Astrocyte of the cerebellum (primary cell): Measurements from ENCODE around the gene DYTN.
A peak's percentile ranks its signal among the peaks of the same experiment; 100 is the strongest.

ENCODE experiments used
- DNase-seq: peaks from one replicate; pipeline ENCODE4 v3.0.0-alpha.2; 2011; ENCODE audit warnings: low read depth
- H3K4me3 ChIP-seq: 2 replicates; pipeline ENCODE4 v1.5.1; 2011; ENCODE audit warnings: mild to moderate bottlenecking, low read depth, low read length, moderate library complexity
- CTCF ChIP-seq: IDR thresholded peaks from 2 replicates; pipeline ENCODE4 v1.5.1; 2012; ENCODE audit warnings: low read length, low read depth, moderate library complexity, mild to moderate bottlenecking; ENCODE audit errors: missing control alignments
- in situ Hi-C: cut with HindIII; loops from 2 replicates; pipeline ENCODE4 v1.10.0; 2017; ENCODE audit warnings: low sequenced_read_pairs

DYTN gene

GRCh38 chr2:206642075-206643025 is 75.8 kb downstream of the DYTN start, which contains the start of gene FAM237A:
Gene FAM237A, plus strand, starts transcription at chr2:206642487. Its CDS starts 1,750 bp downstream, at chr2:206644237.
- in situ Hi-C loops: no loop called here
- peak; percentile 68 for DNase-seq
- no peak within 1 kb of the TSS for H3K4me3 ChIP-seq
- TF ChIP-seq CTCF: no peak

- in situ Hi-C loops: no loop called here
- no peak overlapping the region for H3K4me3 ChIP-seq
- DNase-seq: no peak
- no peak for TF ChIP-seq CTCF
Measured at GRCh38 chr2:206641226-206641625, 77.0 kb downstream of the DYTN start.

GRCh38 chr2:206639636-206640035 is 78.6 kb downstream of the DYTN start:
- DNase-seq: no peak
- H3K4me3 ChIP-seq: no peak overlapping the region
- in situ Hi-C loops: no loop called here
- no peak for TF ChIP-seq CTCF

GRCh38 chr2:206635015-206635414 is 83.2 kb downstream of the DYTN start:
- no peak for DNase-seq
- H3K4me3 ChIP-seq: no peak overlapping the region
- in situ Hi-C loops: no loop called here
- no peak for TF ChIP-seq CTCF

- H3K4me3 ChIP-seq: no peak overlapping the region
- no peak for TF ChIP-seq CTCF
- in situ Hi-C loops: no loop called here
- no peak for DNase-seq
Measured at GRCh38 chr2:206631340-206631739, 86.9 kb downstream of the DYTN start.

- DNase-seq: no peak
- in situ Hi-C loops: no loop called here
- no peak overlapping the region for H3K4me3 ChIP-seq
- no peak for TF ChIP-seq CTCF
Measured at GRCh38 chr2:206627632-206628031, 90.6 kb downstream of the DYTN start.
